Measurements from ENCODE around the gene NFIX.
A peak's percentile ranks its signal among the peaks of the same experiment; 100 is the strongest.

Gene NFIX

DNA sequence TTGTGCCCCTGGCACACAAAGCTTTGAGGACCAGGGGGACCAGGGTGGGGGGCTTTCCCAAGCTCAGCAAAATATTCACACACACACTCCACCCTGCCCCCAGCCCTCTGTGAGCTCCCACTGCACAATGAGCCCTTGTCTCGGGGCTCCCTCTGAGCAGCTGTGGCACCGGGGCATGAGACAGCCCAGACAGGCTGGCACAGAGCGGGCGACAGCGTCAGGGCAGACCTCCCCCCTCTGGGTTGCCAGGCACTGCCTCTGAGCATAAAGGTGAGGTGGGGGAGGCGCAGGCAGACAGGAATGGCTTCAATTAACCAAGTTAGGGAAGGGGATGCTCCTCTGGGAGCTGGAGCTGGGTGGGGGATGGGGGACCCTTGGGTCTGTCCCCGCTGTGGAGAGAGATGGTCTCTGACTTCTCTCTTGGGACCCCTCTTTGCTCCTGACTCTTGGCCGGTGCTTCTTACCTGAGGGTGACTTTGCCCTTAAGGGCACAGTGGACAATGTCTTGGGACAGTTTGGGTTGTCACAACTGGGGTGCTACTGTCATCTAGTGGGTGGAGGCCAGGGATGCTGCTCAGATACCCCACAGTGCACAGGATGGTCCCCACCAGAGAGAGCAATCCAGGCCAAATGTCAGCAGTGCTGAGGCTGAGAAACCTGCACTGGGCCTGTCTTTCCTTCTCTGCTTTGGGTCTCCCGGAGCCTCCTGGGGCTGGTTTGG is 77.1 kb downstream of the NFIX start:
- DNase-seq (ENCODE audit: low spot score) = no peak

GRCh38 chr19:13073263-13073662 is 78.0 kb downstream of the NFIX start:
- DNase-seq (ENCODE audit: low spot score) = no peak

DNA sequence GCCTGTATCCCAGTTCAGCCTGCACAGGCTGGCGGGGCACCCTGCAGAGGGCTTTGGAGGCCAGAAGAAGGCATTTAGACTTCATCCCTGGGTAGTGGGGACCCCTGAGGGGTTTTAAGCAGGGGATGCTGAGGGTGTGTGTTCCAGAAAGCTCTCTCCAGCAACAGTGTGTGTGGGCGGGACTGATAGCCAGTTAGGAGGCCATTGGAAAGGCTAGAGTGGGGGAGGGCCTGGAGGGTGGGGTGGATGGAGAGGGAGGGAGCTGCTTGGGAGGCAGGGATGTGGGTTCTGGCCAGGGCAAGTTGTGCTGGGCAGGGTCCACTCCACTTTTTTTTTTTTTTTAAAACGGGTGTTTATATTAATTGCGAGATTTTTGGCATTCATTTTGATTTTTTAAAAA is 79.1 kb downstream of the NFIX start:
- DNase-seq (ENCODE audit: low spot score) = no peak

GRCh38 chr19:13076320-13076719 is 81.0 kb downstream of the NFIX start:
- DNase-seq (ENCODE audit: low spot score) = no peak

GRCh38 chr19:13076787-13077186 is 81.5 kb downstream of the NFIX start:
- no peak for DNase-seq (ENCODE audit: low spot score)

DNA sequence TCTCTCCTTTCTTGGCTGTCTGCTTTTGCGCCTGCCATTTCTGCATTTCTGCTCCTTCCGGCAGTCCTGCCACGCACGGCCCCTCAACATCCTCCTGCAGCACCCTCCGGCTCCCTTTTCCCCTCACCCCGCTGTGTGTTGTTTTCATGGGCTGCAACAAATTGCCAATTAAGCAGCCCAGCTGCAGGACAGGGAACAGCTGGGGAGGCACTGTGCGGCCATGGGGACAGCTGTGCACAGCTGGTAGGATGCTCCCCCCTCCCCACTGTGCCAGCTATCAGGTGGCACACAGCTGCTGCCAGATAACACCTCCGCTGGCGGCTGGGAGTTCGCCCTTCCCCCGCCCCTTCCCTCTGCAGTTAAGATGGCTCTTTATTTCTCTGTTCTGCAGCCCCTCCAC is 82.0 kb downstream of the NFIX start:
- DNase-seq (ENCODE audit: low spot score) = no peak

GRCh38 chr19:13078381-13078780 is 83.1 kb downstream of the NFIX start:
- DNase-seq (ENCODE audit: low spot score) = no peak

DNA sequence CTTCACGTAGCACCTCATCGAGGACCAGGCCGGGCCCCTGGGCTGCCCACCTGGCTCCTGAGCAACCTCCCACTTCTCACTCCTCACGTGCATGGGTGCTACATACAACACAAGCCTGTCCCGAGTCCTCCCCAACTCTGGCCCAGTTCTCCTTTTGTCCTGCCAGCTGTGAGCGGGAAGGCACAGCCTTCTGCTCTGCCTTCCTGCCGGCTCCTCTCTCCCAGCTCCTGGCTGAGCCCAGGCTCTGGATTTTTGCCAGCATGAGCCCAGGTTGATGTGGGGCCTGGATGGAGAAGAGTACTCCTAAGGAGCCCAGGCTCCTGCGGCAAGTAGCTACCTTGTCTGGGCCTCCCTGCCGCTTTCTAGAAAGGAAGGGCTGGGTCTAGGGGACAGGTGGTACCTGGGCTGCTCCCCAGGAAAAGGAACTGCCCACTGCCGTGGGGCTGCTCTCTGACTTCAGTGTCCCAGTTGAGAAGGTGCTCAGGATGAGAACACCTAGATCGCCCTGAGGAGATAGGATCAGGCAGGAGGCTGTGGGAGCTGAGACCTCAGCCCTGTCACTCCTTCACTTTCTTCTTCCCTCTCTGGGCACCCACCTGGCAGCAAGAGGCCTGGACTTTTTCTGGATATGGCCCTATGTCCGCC is 83.7 kb downstream of the NFIX start:
- no peak for DNase-seq (ENCODE audit: low spot score)

- DNase-seq (ENCODE audit: low spot score) = no peak
These were observed 84.3 kb downstream of the NFIX start for GRCh38 chr19:13079542-13079986.

DNA sequence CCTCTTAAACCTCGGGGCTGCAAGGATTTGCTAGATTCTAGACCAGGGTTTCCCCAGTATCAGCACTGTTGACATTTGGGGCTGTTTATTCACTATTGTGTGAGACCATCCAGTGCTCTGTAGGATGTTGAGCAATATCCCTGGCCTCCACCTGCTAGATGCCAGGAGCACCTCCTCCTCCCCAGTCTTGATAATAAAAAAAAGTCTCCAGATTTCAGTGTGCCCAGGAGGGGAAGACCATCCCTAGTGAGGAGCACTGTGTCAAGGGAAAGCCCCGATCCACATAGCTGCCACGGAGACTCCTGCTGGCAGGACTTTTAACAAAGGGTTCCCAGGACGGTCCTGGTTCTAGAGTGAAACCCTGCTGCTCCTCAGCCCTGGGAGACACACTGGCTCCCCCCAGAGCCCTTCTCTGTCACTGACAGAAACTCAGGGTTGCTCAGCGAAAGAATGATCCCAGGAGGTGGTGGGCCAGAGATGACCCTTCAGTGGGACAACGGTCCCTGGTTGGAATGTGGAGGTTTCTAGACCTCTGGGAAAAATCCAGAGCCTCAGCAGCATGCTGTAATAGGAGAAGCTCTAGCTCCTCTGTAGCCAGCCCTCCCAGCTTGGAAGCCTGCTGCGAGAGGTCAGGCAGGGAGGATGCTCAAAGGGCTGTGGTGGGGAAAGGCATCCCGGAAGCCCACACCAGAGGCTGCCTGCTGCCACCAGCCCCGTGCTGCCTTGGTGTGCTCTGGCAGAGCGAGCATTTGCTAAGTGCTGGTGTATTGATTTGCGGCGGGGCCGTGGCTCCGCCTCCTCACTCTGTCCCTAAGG is 87.1 kb downstream of the NFIX start:
- DNase-seq (ENCODE audit: low spot score) = peak; percentile 76

DNA sequence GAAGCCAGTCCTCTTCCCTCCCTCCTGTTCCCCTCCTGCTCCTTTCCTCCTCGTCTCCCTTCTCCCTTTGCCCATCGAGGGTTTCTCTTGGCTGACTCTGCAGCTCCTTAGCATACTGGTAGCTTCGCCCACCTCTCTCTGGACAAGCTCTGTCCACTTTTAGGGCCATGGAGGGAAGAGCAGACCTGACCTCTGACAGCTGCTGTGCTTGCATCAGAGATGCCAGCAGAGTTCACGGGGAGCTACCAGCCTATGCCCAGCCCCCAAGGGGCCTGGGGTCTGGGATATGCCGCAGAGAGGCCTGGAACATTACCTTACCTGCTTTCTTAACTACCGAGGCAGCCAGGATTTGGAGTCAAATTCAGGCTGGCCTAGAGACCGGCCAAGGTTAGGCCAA is 87.7 kb downstream of the NFIX start:
- no peak for DNase-seq (ENCODE audit: low spot score)

GRCh38 chr19:13083627-13084026 is 88.4 kb downstream of the NFIX start:
- DNase-seq (ENCODE audit: low spot score) = no peak

DNA sequence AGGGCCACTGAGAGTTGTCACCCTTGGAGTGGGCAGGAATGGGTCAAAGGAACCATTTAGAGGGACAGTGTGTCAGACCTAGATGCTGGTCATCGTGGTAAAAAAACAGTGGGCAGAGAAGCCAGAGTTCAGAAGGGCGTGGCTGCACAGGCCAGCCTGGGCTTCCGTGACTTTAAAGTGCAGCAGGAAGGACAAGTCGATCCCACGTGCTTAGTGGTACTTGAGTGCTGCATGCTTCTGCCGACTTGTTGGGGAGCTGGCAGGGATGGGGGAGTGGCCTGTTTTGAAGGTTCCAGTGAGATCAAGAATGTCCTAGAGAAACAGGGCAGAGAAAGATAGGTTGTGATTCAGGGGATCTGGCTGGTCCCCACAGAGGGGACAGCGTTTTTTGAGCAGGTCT is 90.4 kb downstream of the NFIX start:
- no peak for DNase-seq (ENCODE audit: low spot score)

- DNase-seq (ENCODE audit: low spot score) = no peak
These were observed 91.1 kb downstream of the NFIX start for GRCh38 chr19:13086341-13086740.

DNA sequence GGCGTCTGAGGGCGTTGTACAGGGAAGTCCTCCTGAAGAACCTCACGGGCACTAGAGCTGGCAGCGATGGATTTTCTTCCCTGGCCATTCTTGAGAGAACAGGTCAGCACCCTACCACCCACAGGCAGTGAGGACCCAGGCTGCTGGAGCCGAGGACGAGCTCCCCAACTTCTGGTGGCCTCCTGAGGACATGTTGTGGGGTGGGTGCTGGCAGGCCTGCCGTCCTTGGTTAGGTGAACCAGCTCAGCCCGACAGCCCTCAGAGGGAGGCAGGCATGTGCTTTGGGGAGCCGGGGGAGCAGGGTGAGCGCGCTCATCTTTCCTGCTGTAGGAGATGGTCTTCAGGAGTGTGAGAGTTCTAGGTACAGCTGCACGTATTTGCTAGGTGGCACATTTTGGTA is 92.0 kb downstream of the NFIX start:
- no peak for DNase-seq (ENCODE audit: low spot score)

- no peak for DNase-seq (ENCODE audit: low spot score)
These were observed 92.7 kb downstream of the NFIX start for GRCh38 chr19:13087795-13088537.

GRCh38 chr19:13089139-13089856 is 94.0 kb downstream of the NFIX start:
- no peak for DNase-seq (ENCODE audit: low spot score)

GRCh38 chr19:13089857-13090507 is 94.7 kb downstream of the NFIX start:
- DNase-seq (ENCODE audit: low spot score) = no peak

DNA sequence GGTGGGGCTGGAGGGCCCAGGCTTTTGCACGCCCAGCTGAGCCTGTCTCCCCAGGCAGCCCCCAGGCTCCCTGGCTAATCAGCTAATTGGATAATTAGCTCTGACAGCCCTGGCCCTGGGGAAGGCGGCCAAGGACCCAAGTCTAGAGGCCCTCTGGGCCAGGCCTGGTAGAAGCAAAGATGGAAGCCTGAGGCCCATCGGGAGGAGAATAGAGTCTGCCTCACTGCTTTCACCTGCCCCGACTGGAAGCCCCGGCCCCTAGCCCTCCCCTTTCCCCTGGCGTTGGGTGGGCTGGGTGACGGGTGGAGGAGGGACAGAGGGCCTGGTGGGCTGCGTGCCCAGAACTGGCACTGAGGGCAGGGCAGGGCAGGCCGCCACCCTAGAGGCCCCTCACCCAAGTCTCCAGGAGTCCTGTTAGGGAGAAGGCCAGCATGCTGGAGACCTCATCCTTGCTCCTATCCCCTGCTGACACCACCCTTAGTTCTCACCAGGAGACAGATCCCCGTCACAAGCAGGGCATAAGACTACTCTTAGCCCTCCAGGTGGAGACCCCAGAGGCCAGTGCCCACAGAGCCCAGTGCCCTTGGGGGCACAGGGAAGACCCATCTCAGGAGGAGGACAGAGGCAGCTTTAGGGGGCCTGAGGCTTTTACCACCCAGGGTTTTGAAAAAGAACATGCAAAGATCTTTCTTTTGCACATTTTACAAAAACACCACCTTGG is 95.4 kb downstream of the NFIX start:
- no peak for DNase-seq (ENCODE audit: low spot score)
